Mammary epithelial cell (primary cell): ENCODE data around the gene TUBA1B.

Experiments used
- CTCF ChIP-seq, 2 donors: IDR thresholded peaks in 1 of 2; conservative IDR thresholded peaks in 1 of 2; 2 replicates each; pipeline ENCODE4 v1.5.1; 2011 to 2012; ENCODE audit warnings: inconsistent platforms in 2 of 2, low read length in 2 of 2, mild to moderate bottlenecking in 2 of 2, control low read depth in 1 of 2, low read depth in 1 of 2; ENCODE audit not compliant: insufficient read depth in 1 of 2; ENCODE audit errors: extremely low read depth in 1 of 2
- EZH2 ChIP-seq: IDR thresholded peaks from 2 replicates; pipeline ENCODE4 v1.6.1; 2012; ENCODE audit warnings: low read length, inconsistent platforms, borderline replicate concordance

GRCh38 chr12:49100380-49100779, 30.8 kb downstream of the TUBA1B start:
- TF ChIP-seq EZH2 (no peak), CTCF (conservative IDR thresholded peaks at IDR 0.05 in 1 of 2, IDR thresholded peaks at IDR 0.05 in 1 of 2; ENCODE audit: extremely low read depth in 1 of 2, insufficient read depth in 1 of 2, low read depth in 1 of 2, low read length in 2 of 2) (no peak)
